ENCODE results near the gene PTX3. TPM values are rescaled to one million over a fixed set of nuclear protein-coding genes. Genes with fewer than 3 reads are reported as not detected.

PTX3 gene
- total RNA-seq, 1 donor = 216 TPM

GRCh38 chr3:157418104-157418503 is 18.5 kb upstream of the PTX3 start:
- H3K4me3 ChIP-seq (ENCODE audit: low read depth, low read length) = no peak overlapping the region
- TF ChIP-seq, protein P1, sequence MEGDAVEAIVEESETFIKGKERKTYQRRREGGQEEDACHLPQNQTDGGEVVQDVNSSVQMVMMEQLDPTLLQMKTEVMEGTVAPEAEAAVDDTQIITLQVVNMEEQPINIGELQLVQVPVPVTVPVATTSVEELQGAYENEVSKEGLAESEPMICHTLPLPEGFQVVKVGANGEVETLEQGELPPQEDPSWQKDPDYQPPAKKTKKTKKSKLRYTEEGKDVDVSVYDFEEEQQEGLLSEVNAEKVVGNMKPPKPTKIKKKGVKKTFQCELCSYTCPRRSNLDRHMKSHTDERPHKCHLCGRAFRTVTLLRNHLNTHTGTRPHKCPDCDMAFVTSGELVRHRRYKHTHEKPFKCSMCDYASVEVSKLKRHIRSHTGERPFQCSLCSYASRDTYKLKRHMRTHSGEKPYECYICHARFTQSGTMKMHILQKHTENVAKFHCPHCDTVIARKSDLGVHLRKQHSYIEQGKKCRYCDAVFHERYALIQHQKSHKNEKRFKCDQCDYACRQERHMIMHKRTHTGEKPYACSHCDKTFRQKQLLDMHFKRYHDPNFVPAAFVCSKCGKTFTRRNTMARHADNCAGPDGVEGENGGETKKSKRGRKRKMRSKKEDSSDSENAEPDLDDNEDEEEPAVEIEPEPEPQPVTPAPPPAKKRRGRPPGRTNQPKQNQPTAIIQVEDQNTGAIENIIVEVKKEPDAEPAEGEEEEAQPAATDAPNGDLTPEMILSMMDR (IDR thresholded peaks at IDR 0.05; ENCODE audit: insufficient read depth, low read length) = no peak
- peak; percentile 6 for DNase-seq (ENCODE audit: low read depth)

DNA sequence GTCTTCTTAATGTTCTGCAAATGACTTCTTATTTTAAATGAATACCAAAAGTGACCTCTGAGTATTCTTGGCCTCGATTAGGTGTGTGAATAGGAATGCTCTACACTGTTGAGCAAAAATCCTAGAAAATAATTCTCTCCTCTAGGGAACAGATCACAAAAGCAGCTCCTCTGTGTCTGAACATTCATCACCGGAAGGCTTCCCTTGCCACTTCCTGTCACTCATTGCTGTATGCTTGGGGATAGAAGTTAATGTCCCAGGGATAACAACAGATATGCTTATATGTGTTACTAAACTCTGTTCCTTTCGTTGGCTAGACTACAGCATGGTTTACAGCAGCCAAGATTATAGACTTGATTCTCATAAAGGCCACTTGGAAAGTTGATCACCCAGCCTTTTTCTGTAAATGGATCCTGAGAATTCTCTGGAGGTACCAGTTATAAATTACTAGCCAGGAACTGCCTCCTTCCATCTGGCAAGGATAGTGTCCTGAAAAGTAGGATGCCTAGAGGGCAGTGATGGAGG is 16.0 kb upstream of the PTX3 start:
- no peak for DNase-seq (ENCODE audit: low read depth)
- TF ChIP-seq, protein P1 (IDR thresholded peaks at IDR 0.05; ENCODE audit: insufficient read depth, low read length) = no peak
- no peak overlapping the region for H3K4me3 ChIP-seq (ENCODE audit: low read depth, low read length)

DNA sequence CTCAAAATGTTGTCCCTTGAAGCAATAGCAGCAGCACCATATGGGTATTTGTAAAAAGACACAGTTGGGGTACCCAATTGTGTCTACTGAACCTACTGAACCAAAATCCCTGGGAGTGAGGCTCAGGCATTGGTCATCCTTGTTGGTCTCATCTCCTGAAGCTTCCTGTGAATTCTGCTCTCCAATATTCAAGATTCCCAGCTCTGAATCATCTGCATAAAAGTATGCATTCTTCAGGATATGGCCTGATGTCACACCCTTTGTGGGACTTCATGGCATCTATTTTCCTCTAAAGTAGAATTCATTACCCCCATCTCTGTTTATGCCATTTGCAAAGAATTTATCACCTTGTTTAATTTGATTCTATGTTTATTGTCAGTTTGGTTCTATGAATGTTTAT is 13.3 kb upstream of the PTX3 start:
- DNase-seq (ENCODE audit: low read depth) = peak; percentile 27
- H3K4me3 ChIP-seq (ENCODE audit: low read depth, low read length) = no peak overlapping the region

DNA sequence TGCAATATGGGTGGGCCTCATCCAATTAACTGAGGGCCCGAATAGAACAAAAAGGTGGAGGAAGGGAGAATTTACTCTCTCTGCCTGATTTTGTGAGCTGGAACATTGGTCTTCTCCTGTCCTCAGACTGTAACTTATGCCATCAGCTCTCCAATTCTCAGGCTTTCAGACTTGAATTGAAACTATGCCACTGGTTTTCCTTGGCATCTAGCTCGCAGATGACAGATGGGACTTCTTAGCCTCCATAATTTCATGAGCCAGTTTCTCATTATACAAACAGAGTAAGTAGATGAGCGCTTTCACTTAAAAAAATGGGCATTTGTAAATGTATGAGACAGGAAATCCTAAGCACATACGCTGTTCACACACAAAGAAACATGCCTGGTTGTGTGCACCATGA is 8.7 kb upstream of the PTX3 start:
- no peak for DNase-seq (ENCODE audit: low read depth)
- no peak overlapping the region for H3K4me3 ChIP-seq (ENCODE audit: low read depth, low read length)
- TF ChIP-seq, protein P1 (IDR thresholded peaks at IDR 0.05; ENCODE audit: insufficient read depth, low read length) = no peak

More for the DNA sequence above, 13.3 kb upstream of the PTX3 start:
- TF ChIP-seq, protein P1 (IDR thresholded peaks at IDR 0.05; ENCODE audit: insufficient read depth, low read length) = no peak

GRCh38 chr3:157428853-157429252 is 7.8 kb upstream of the PTX3 start:
- H3K4me3 ChIP-seq (ENCODE audit: low read depth, low read length) = no peak overlapping the region
- TF ChIP-seq, protein P1 (IDR thresholded peaks at IDR 0.05; ENCODE audit: insufficient read depth, low read length) = no peak
- DNase-seq (ENCODE audit: low read depth) = peak; percentile 27

- DNase-seq (ENCODE audit: low read depth) = peak; percentile 51
- no peak overlapping the region for H3K4me3 ChIP-seq (ENCODE audit: low read depth, low read length)
- TF ChIP-seq, protein P1 (IDR thresholded peaks at IDR 0.05; ENCODE audit: insufficient read depth, low read length) = no peak
Observed at GRCh38 chr3:157429708-157430107, 6.9 kb upstream of the PTX3 start.

- TF ChIP-seq, protein P1 (IDR thresholded peaks at IDR 0.05; ENCODE audit: insufficient read depth, low read length) = no peak
- peak overlapping the region; percentile 89 for H3K4me3 ChIP-seq (ENCODE audit: low read depth, low read length)
- DNase-seq (ENCODE audit: low read depth) = peak; percentile 56
Observed at GRCh38 chr3:157438194-157438730, 1.6 kb downstream of the PTX3 start.

Data from fibroblast of the aortic adventitia (primary cell).